Suprapubic skin (tissue), 4 donors: ENCODE data around the gene TMEM94. TPM values are rescaled to one million over a fixed set of nuclear protein-coding genes. Genes with fewer than 3 reads are reported as not detected.
"Not testable (repeated sequence)": the region's sequence is repeated elsewhere in the genome, so short reads cannot be mapped to it uniquely, and the experiment has no call there.

Source experiments
- DNase-seq, 2 donors: peaks; one replicate each; pipeline ENCODE4 v3.0.0-alpha.2; 2019; ENCODE audit warnings: low spot score in 2 of 2
- H3K27ac ChIP-seq: fragments of 200-600 bp; sonication (generic); one replicate; pipeline ENCODE4 v1.5.1; 2019
- H3K27me3 ChIP-seq: fragments of 200-600 bp; sonication (generic); one replicate; pipeline ENCODE4 v1.5.1; 2019
- H3K36me3 ChIP-seq: fragments of 200-600 bp; sonication (generic); one replicate; pipeline ENCODE4 v1.5.1; 2019
- H3K4me1 ChIP-seq: fragments of 200-600 bp; sonication (generic); one replicate; pipeline ENCODE4 v1.5.1; 2019
- H3K4me3 ChIP-seq: fragments of 200-600 bp; sonication (generic); one replicate; pipeline ENCODE4 v1.5.1; 2019; ENCODE audit warnings: mild to moderate bottlenecking
- H3K9me3 ChIP-seq: fragments of 200-600 bp; sonication (generic); one replicate; pipeline ENCODE4 v1.5.1; 2019
- EP300 ChIP-seq: sonication (generic); formaldehyde crosslinking; IDR thresholded peaks from one replicate; pipeline ENCODE4 v1.6.1; 2017; ENCODE audit warnings: antibody characterized with exemption
- POLR2A ChIP-seq, 2 donors: fragments of 450-650 bp; IDR thresholded peaks; one replicate each; pipeline ENCODE4 v1.6.1; 2017; ENCODE audit warnings: antibody characterized with exemption in 2 of 2, mild to moderate bottlenecking in 2 of 2, moderate library complexity in 2 of 2
- POLR2AphosphoS5 ChIP-seq, 3 donors: sonication (generic); formaldehyde crosslinking; IDR thresholded peaks; one replicate each; pipeline ENCODE4 v1.6.1; 2017; ENCODE audit warnings: antibody characterized with exemption in 3 of 3
- WGBS: methylation state at CpG from one replicate; pipeline ENCODE4 v1.1.5; 2018; 5-methylcytosine and 5-hydroxymethylcytosine counted together
- total RNA-seq, 4 donors: library from RNA; depleted of rRNA; stranded (reverse); fragments of >200 nt; gene quantifications; one replicate each; pipeline ENCODE4 v1.1.0, GENCODE V29; 2016
- TF ChIP-seq, protein P1 (sequence below), 2 donors: fragments of 200-600 bp in 1 of 2; fragments of 450-650 bp in 1 of 2; sonication (generic) in 1 of 2; IDR thresholded peaks; one replicate each; pipeline ENCODE4 v1.5.1; 2016 to 2019; ENCODE audit warnings: antibody characterized with exemption in 2 of 2, mild to moderate bottlenecking in 1 of 2, moderate library complexity in 1 of 2

Gene TMEM94
- total RNA-seq, 4 donors from 2014 or later, result 50.0 to 147 (median 81.7) TPM

DNA sequence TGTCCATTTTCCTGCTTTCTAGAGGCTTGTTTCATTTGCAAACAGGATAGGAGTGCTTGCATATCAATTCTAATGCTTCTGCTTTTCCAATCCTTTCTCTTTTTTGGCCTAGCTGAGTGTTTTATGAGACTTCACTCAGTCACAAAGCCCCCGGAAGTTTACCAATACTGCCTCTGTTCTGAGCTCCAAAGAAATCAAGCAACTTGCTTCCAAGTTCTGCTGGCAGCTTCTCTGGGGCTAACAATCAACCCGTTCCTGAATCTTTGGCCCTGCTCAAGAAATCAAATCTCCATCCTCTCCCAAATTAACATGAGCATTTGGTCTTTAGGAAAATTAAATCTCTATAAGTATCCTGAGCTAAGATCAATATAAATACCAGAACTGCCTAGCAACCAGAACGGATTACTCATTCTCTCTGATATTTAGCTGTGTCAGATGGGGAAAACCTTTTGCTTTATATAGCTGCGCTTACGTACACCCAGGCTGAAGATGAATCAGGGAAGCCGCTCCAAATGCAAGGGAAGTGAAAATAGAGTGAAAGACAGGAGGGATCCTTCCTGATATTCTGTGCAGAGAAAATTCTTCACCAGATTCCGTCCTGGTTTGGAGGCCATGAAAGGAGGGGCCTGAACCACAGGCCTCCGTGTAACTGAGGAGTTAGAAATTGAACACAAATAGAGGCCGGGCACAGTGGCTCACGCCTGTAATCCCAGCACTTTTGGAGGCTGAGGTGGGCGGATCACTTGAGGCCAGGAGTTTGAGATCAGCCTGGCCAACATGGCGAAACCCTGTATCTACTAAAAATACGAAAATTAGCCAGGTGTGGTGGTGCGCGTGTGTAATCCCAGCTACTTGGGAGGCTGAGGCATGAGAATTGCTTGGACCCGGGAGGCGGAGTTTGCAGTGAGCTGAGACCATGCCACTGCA, 27.6 kb upstream of the TMEM94 start:
- Histone ChIP-seq H3K27ac (no peak overlapping the region), H3K36me3 (no peaks in the 10 kb centered on the region), H3K9me3 (no peaks in the 10 kb centered on the region), H3K4me1 (peaks cover 21% of the 10 kb centered on the region), H3K4me3 (no peak overlapping the region), H3K27me3 (no peaks in the 10 kb centered on the region)
- TF ChIP-seq POLR2AphosphoS5 (IDR thresholded peaks at IDR 0.05) (no peak), POLR2A (IDR thresholded peaks at IDR 0.05) (no peak), EP300 (no peak)
- TF ChIP-seq, protein P1, sequence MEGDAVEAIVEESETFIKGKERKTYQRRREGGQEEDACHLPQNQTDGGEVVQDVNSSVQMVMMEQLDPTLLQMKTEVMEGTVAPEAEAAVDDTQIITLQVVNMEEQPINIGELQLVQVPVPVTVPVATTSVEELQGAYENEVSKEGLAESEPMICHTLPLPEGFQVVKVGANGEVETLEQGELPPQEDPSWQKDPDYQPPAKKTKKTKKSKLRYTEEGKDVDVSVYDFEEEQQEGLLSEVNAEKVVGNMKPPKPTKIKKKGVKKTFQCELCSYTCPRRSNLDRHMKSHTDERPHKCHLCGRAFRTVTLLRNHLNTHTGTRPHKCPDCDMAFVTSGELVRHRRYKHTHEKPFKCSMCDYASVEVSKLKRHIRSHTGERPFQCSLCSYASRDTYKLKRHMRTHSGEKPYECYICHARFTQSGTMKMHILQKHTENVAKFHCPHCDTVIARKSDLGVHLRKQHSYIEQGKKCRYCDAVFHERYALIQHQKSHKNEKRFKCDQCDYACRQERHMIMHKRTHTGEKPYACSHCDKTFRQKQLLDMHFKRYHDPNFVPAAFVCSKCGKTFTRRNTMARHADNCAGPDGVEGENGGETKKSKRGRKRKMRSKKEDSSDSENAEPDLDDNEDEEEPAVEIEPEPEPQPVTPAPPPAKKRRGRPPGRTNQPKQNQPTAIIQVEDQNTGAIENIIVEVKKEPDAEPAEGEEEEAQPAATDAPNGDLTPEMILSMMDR (IDR thresholded peaks at IDR 0.05), result no peak
- no peak for DNase-seq
- WGBS, result 57% methylated on average over 17 of the region's 17 CpGs

DNA sequence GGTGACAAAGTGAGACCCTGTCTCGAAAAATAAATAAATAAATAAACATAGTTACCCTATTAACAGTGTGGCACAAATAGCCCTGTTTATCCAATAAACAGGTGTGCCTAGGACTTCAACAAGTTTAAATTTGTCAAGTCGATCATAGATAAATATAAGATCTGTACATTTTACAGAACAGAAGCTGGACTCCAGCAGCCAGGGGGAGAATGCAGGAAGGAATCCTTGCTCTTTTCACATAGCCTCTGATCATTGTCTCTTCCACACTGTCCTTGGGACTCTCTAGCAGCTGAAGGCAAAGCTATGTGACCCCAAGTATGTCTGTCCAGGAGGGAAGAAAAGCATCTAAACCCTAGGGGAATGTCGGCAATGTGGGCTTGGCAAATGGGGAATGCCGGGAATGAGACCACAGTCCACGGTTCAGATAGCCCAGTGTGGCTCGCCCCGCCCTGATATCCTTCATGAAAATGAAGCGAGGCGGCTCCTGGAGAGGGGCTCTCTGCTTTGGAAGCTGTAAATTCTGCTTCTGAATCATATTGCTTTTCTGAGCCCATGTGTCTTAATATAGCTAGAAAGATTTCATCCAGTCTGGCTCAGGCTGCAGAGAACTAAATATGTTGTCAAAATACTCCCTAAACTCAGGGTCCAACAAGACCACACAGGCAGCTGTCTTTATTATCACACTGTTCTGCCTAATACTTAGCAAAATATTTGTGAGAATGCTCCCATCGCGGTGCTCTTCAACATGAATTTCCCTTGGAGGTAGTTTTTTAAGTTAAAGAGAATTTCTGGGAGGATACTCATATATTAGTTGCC, 26.1 kb upstream of the TMEM94 start:
- Histone ChIP-seq H3K9me3 (no peaks in the 10 kb centered on the region), H3K27ac (no peak overlapping the region)

DNA sequence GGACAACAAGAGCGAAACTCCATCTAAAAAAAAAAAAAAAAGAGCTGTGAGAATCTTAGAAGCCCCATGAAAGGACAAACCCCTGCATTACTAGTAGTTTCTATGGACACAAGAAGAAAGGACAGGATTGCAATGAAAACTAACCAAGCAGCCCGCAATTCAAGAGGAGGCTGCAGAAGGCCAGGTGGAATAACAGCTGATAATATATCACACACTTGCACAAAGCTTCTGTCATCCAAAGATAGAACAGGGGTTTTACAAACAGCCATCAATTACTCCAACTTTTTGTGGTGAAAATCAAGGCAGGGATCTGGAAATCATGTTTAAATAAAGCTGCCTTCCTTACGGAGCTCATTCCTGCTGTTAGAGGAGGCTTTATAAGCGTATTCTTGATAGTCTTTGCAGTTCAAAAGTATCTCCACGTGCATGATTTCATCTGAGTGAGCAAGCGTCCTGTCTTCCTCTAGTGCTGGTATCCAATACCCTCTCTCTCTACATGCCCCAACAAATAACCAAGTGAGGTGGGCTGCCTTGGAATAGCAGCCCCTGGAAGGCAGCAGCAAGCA, 23.1 kb upstream of the TMEM94 start:
- no peaks in the 10 kb centered on the region for H3K27me3 ChIP-seq
- H3K4me3 ChIP-seq, result no peak overlapping the region
- no peak overlapping the region for H3K27ac ChIP-seq
- H3K9me3 ChIP-seq, result no peaks in the 10 kb centered on the region
- peaks cover 9% of the 10 kb centered on the region for H3K4me1 ChIP-seq
- no peak for DNase-seq
- H3K36me3 ChIP-seq, result no peaks in the 10 kb centered on the region
- 85% methylated on average over 6 of the region's 6 CpGs for WGBS
- TF ChIP-seq, protein P1 (IDR thresholded peaks at IDR 0.05), result no peak
- TF ChIP-seq POLR2AphosphoS5 (IDR thresholded peaks at IDR 0.05) (no peak), POLR2A (IDR thresholded peaks at IDR 0.05) (no peak), EP300 (no peak)

More for the DNA sequence above, 26.1 kb upstream of the TMEM94 start:
- peaks cover 21% of the 10 kb centered on the region for H3K4me1 ChIP-seq
- no peaks in the 10 kb centered on the region for H3K27me3 ChIP-seq
- H3K4me3 ChIP-seq, result no peak overlapping the region
- TF ChIP-seq POLR2AphosphoS5 (IDR thresholded peaks at IDR 0.05) (no peak), EP300 (no peak), POLR2A (IDR thresholded peaks at IDR 0.05) (no peak)
- TF ChIP-seq, protein P1 (IDR thresholded peaks at IDR 0.05), result no peak
- no peaks in the 10 kb centered on the region for H3K36me3 ChIP-seq
- no peak for DNase-seq
- 58% methylated on average over 11 of the region's 11 CpGs for WGBS

DNA sequence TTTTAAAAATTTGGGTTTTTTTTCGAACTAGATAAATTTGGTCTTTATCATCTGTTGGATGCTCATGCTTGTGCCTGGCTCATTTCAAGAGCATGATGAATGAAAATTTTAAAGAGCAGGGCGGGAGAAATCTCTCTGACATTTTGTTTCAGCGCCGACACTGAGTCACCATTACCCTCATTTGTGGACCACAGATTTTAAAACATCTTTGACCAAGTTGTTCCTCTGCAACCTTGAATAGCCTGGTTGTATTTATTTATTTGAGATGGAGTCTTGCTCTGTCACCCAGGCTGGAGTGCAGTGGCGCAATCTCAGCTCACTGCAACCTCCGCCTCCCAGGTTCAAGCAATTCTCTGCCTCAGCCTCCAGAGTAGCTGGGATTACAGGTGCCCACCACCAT, 22.0 kb upstream of the TMEM94 start:
- WGBS, result 98% methylated on average over 6 of the region's 6 CpGs
- not testable (repeated sequence) for H3K4me1 ChIP-seq, H3K4me3 ChIP-seq, H3K27ac ChIP-seq, H3K36me3 ChIP-seq, DNase-seq, H3K27me3 ChIP-seq, H3K9me3 ChIP-seq

DNA sequence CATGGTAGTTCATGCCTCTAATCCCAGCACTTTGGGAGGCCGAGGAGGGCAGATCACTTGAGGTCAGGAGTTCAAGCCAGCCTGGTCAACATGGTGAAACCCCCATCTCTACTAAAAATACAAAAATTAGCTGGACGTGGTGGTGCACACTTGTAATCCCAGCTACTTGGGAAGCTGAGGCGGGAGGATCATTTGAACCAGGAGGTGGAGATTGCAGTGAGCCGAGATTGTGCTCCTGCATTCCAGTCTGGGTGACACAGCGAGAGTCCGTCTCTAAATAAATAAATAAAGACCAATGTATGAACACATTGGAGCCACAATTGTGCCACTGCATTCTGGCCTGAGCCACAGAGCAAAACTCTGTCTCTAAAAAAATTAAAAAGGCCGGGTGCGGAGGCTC, 19.0 kb upstream of the TMEM94 start:
- not testable (repeated sequence) for H3K36me3 ChIP-seq, H3K4me3 ChIP-seq, H3K27ac ChIP-seq, H3K27me3 ChIP-seq, DNase-seq, H3K9me3 ChIP-seq, H3K4me1 ChIP-seq
- 90% methylated on average over 8 of the region's 8 CpGs for WGBS

DNA sequence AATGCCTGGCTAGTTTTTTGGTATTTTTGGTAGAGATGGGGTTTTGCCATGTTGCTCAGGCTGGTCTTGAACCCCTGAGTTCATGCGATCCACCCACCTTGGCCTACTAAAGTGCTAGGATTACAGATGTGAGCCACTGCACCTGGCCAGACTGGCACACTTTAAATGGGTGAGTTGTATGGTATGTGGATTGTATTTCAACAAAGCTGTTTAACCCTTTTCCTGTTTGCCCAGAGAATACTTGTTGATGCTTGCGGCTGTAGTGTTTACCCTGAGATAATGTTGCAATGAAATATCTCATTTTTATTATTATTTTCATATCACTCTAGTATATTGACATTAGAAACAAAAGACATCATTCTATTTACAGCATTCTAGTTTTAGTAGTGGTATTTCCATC, 17.1 kb upstream of the TMEM94 start:
- Histone ChIP-seq H3K36me3 (no peaks in the 10 kb centered on the region), H3K9me3 (no peaks in the 10 kb centered on the region), H3K4me3 (no peak overlapping the region), H3K27ac (no peak overlapping the region), H3K27me3 (no peaks in the 10 kb centered on the region), H3K4me1 (peaks cover 6% of the 10 kb centered on the region)
- WGBS, result 85% methylated on average over 2 of the region's 2 CpGs
- no peak for DNase-seq
- TF ChIP-seq, protein P1 (IDR thresholded peaks at IDR 0.05), result no peak
- TF ChIP-seq POLR2A (IDR thresholded peaks at IDR 0.05), result no peak
- TF ChIP-seq EP300, result no peak
- no peak for TF ChIP-seq POLR2AphosphoS5 (IDR thresholded peaks at IDR 0.05)
